Vagina (tissue), 2 donors: ENCODE results near the gene KCNK2.

Source experiments
- POLR2A ChIP-seq, 2 donors: fragments of 450-650 bp; IDR thresholded peaks; one replicate each; pipeline ENCODE4 v1.6.1; 2017; ENCODE audit warnings: antibody characterized with exemption in 2 of 2, mild to moderate bottlenecking in 2 of 2, moderate library complexity in 2 of 2
- TF ChIP-seq, protein P1 (sequence below), 3 experiments: fragments of 450-650 bp in 2 of 3; fragments of 200-600 bp in 1 of 3; sonication (generic) in 1 of 3; IDR thresholded peaks; one replicate each; pipeline ENCODE4 v1.5.1; 2017 to 2019; ENCODE audit warnings: antibody characterized with exemption in 3 of 3, mild to moderate bottlenecking in 2 of 3, moderate library complexity in 2 of 3

DNA sequence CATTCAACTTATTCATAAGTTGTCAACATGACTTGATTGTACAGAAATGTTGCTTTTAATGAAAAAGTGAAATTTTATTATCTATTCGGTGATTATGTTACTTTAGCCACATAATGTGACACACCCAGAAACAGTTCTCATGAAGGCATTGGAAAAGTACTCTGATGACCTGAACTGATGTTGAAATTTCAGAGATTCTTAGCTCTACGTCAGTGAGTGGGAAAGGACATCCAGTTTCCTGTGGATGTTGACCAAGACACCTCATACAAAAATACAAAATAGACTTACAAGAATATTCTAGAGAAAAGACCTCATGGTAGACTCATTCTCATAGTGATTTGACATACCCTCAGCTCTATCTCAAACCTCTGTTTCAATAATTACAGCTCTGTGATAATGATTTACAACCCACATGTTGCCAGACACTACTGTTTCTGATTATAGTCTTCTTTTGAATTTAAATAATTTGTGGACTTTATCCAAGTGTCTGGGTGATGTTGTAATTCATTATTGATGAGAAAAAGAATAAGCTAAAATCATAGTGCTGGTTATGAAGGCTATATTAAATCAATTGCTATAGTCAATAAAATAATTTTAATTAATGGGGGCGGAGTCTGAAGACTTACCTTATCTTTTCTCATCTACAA lies 37.3 kb downstream of the KCNK2 start:
- TF ChIP-seq, protein P1, sequence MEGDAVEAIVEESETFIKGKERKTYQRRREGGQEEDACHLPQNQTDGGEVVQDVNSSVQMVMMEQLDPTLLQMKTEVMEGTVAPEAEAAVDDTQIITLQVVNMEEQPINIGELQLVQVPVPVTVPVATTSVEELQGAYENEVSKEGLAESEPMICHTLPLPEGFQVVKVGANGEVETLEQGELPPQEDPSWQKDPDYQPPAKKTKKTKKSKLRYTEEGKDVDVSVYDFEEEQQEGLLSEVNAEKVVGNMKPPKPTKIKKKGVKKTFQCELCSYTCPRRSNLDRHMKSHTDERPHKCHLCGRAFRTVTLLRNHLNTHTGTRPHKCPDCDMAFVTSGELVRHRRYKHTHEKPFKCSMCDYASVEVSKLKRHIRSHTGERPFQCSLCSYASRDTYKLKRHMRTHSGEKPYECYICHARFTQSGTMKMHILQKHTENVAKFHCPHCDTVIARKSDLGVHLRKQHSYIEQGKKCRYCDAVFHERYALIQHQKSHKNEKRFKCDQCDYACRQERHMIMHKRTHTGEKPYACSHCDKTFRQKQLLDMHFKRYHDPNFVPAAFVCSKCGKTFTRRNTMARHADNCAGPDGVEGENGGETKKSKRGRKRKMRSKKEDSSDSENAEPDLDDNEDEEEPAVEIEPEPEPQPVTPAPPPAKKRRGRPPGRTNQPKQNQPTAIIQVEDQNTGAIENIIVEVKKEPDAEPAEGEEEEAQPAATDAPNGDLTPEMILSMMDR (IDR thresholded peaks at IDR 0.05) = no peak
- no peak for TF ChIP-seq POLR2A (IDR thresholded peaks at IDR 0.05)
